HepG2 (cell line): ENCODE data around the gene GNA14. TPM values are rescaled to one million over a fixed set of nuclear protein-coding genes. Genes with fewer than 3 reads are reported as not detected.

Experiments used
- ATAC-seq: fragments of 200-7000 bp; cut with Tn5 transposase; 3 replicates; pipeline ENCODE4 v1.9.1; 2020; ENCODE audit warnings: mild to moderate bottlenecking, moderate library complexity
- BruUV-seq: library from RNA; stranded (reverse); fragments of 400-500 nt; replicated peaks from 2 replicates; lab custom pipeline; 2021; lab: Mats Ljungman, UMichigan
- CTCF ChIA-PET: fragments of 300-600 bp; formaldehyde crosslinking; extraction: SDS; loops from one replicate; lab custom pipeline; 2021; ENCODE audit warnings: low total read pairs, inconsistent platforms, low intra/inter-chr PET ratio; lab: Yijun Ruan, JAX
- POLR2A ChIA-PET: fragments of 350-600 bp; sonication (Branson Sonifier 250); formaldehyde crosslinking; loops from one replicate; lab custom pipeline; 2020; ENCODE audit warnings: antibody characterized with exemption, inconsistent platforms; lab: Yijun Ruan, JAX
- DNase-seq: peaks from one replicate; pipeline ENCODE4 v3.0.0-alpha.2; 2015; ENCODE audit warnings: low spot score
- FAIRE-seq: peaks from 3 replicates; lab custom pipeline; 2011; peaks lifted over from hg19 to GRCh38; lab: Jason Lieb, UNC
- H2AFZ ChIP-seq: one replicate; pipeline ENCODE4 v1.6.1; 2011; ENCODE audit warnings: low read length, inconsistent platforms
- H3K27ac ChIP-seq: fragments of 300-600 bp; 3 replicates; pipeline ENCODE4 v1.8.0; 2011; ENCODE audit warnings: mixed run types, mild to moderate bottlenecking, mixed read lengths, low read length, inconsistent platforms; ENCODE audit not compliant: insufficient read depth; ENCODE audit errors: extremely low read length
- H3K27me3 ChIP-seq, 2 experiments: fragments of 200-600 bp in 1 of 2; 2 replicates in 1 of 2; 3 replicates in 1 of 2; pipeline versions ENCODE4 v1.6.0 to v1.8.0; 2011; ENCODE audit warnings: low read length in 2 of 2, mild to moderate bottlenecking in 2 of 2, moderate library complexity in 2 of 2, inconsistent platforms in 1 of 2; ENCODE audit not compliant: insufficient read depth in 2 of 2, control insufficient read depth in 1 of 2
- H3K36me3 ChIP-seq, 2 experiments: fragments of 200-600 bp in 1 of 2; replicated peaks in 1 of 2; 2 replicates in 1 of 2; 3 replicates in 1 of 2; pipeline versions ENCODE4 v1.5.1 to v1.8.0; 2011; ENCODE audit warnings: low read length in 2 of 2, inconsistent platforms in 1 of 2; ENCODE audit not compliant: insufficient read depth in 2 of 2, control insufficient read depth in 1 of 2
- H3K4me1 ChIP-seq: 2 replicates; pipeline ENCODE4 v1.5.1; 2012; ENCODE audit warnings: low read length, inconsistent platforms; ENCODE audit not compliant: insufficient read depth
- H3K4me2 ChIP-seq: 2 replicates; pipeline ENCODE4 v1.6.0; 2011; ENCODE audit warnings: low read depth, low read length, inconsistent platforms
- H3K4me3 ChIP-seq, 3 experiments: fragments of 200-600 bp in 1 of 3; sonication (generic), shearing (Covaris generic) in 1 of 3; replicated peaks in 1 of 3; 2 replicates each; pipeline ENCODE4 v1.5.1; 2011 to 2016; ENCODE audit warnings: low read length in 3 of 3, inconsistent platforms in 2 of 3, low read depth in 2 of 3, mild to moderate bottlenecking in 2 of 3, control low read depth in 1 of 3, mixed read lengths in 1 of 3; ENCODE audit not compliant: insufficient read depth in 1 of 3
- H3K79me2 ChIP-seq: one replicate; pipeline ENCODE4 v1.6.1; 2011; ENCODE audit warnings: low read length, inconsistent platforms; ENCODE audit not compliant: insufficient read depth
- H3K9ac ChIP-seq: 2 replicates; pipeline ENCODE4 v1.6.0; 2011; ENCODE audit warnings: mild to moderate bottlenecking, low read depth, low read length, inconsistent platforms; ENCODE audit not compliant: insufficient read depth
- H3K9me3 ChIP-seq: 2 replicates; pipeline ENCODE4 v1.5.1; 2012; ENCODE audit warnings: mild to moderate bottlenecking, low read length
- H4K20me1 ChIP-seq: 2 replicates; pipeline ENCODE4 v1.6.0; 2011; ENCODE audit warnings: inconsistent platforms, mild to moderate bottlenecking, low read length, moderate library complexity; ENCODE audit not compliant: insufficient read depth
- HNF4G ChIP-seq, 2 experiments: sonication (generic) in 1 of 2; formaldehyde crosslinking in 1 of 2; IDR thresholded peaks; 2 replicates each; pipeline versions ENCODE4 v1.4.0 to v1.6.1; 2011 to 2020; ENCODE audit warnings: borderline replicate concordance in 2 of 2, low read depth in 2 of 2, mild to moderate bottlenecking in 2 of 2, low read length in 1 of 2, missing genetic modification reagents in 1 of 2, moderate library complexity in 1 of 2
- NFYB ChIP-seq: sonication (generic); formaldehyde crosslinking; IDR thresholded peaks from 2 replicates; pipeline ENCODE4 v1.4.0; 2020; ENCODE audit warnings: missing genetic modification reagents
- NFYC ChIP-seq: IDR thresholded peaks from 2 replicates; pipeline ENCODE4 v1.6.1; 2016; ENCODE audit warnings: missing genetic modification reagents, missing compliant biosample characterization
- SMC3 ChIP-seq: IDR thresholded peaks from 2 replicates; pipeline ENCODE4 v1.6.1; 2011; ENCODE audit warnings: low read length, improper control_type of control experiment
- SNAPC2 ChIP-seq: sonication (generic); formaldehyde crosslinking; IDR thresholded peaks from 2 replicates; pipeline ENCODE4 v1.8.1; 2022; ENCODE audit warnings: mild to moderate bottlenecking, missing genetic modification reagents
- ZNF121 ChIP-seq: sonication (generic); formaldehyde crosslinking; IDR thresholded peaks from 2 replicates; pipeline ENCODE4 v1.5.0; 2020; ENCODE audit warnings: mild to moderate bottlenecking, missing genetic modification reagents
- ZNF143 ChIP-seq: sonication (generic); formaldehyde crosslinking; IDR thresholded peaks from 2 replicates; pipeline ENCODE4 v1.4.0; 2020; ENCODE audit warnings: missing genetic modification reagents
- WGBS: methylation state at CpG from one replicate; pipeline ENCODE4 v1.1.6; 2017; ENCODE audit warnings: low lambda C conversion rate; 5-methylcytosine and 5-hydroxymethylcytosine counted together
- in situ Hi-C: cut with HindIII; loops from 2 replicates; pipeline ENCODE4 v1.10.0; 2017; ENCODE audit warnings: low pct_unique_long_range_greater_than_20kb; ENCODE audit not compliant: extremely low pct_ligation_motif_present
- intact Hi-C: fragments of 100-400 bp; cut with micrococcal nuclease; formaldehyde crosslinking; loops from one replicate; pipeline ENCODE4 v1.10.0; 2022; ENCODE audit not compliant: unreplicated experiment
- polyA plus RNA-seq, 8 experiments: library from polyadenylated mRNA; depleted of rRNA in 3 of 8; stranded (reverse) in 7 of 8; unstranded in 1 of 8; fragments of >200 nt; fragmentation: Illumina TruSeq in 4 of 8; extraction: Trizol in 4 of 8; gene quantifications; 2 replicates each; pipeline versions ENCODE4 v1.2.1 to v1.2.3, GENCODE V29; 2011 to 2016; ENCODE audit warnings: low read depth in 4 of 8, missing spikeins in 1 of 8, mixed read lengths in 1 of 8; ENCODE audit not compliant: insufficient read depth in 1 of 8
- total RNA-seq, 5 experiments: library from RNA; depleted of rRNA; stranded (reverse); fragments of >200 nt; fragmentation: Illumina TruSeq; extraction: Trizol; gene quantifications; 2 replicates each; pipeline ENCODE4 v1.2.3, GENCODE V29; 2016; ENCODE audit warnings: low read depth in 1 of 5
- TF ChIP-seq, protein P1 (sequence below): IDR thresholded peaks from 2 replicates; pipeline ENCODE4 v1.6.1; 2016; ENCODE audit warnings: control low read depth
- TF ChIP-seq, protein P2 (sequence below): sonication (generic); formaldehyde crosslinking; IDR thresholded peaks from 2 replicates; pipeline ENCODE4 v1.4.0; 2020; ENCODE audit warnings: missing genetic modification reagents
- TF ChIP-seq, protein P3 (sequence below), 2 experiments: sonication (generic) in 1 of 2; formaldehyde crosslinking in 1 of 2; IDR thresholded peaks; 2 replicates each; pipeline versions ENCODE4 v1.5.1 to v1.6.1; 2011 to 2020; ENCODE audit warnings: borderline replicate concordance in 1 of 2, low read depth in 1 of 2, low read length in 1 of 2, mild to moderate bottlenecking in 1 of 2, missing genetic modification reagents in 1 of 2, moderate library complexity in 1 of 2

Gene GNA14
- total and polyA plus RNA-seq, 2 of the 13 experiments (the other 11 are each of a cell fraction or from before 2014, with no cell fraction given): not detected

DNA sequence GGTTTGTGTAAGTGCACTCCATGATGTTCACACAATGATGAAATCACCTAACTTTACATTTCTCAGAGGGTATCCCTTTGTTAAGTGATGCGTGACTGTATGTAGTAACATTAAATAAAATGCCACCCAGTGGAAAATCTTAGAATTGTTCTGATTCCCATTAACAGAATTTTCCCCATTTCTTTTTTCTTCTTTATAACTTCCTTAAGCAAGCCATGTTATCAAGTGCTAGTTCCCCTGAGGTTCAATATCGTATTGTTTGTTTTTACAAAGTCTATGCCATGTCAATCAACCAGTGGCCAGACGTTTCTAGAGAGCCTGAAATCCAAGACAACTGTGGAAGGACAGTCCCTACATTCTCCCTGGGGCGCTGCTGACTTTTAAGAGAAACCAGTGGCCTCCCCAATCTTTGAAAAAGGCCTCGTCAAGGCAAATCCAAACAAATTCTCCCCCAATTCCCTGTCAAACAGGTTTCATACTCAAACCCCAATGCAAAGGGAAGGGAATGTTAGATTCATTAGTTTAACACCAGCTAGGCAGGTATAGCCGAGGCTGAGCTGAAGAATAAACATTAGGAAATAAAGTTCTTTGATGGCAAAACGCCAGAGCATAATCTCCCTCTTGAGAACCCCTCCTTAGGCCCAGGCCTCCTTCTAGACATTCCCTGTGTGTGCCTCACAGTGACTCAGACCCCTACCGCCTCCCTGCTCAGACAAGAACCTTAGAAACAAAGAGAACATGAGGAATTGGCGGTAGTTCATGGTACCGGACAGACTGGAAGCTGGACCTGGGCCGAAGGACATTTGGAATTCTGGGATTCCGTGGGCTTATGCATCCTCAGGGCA lies 198.7 kb downstream of the GNA14 start:
- no TSS peak for BruUV-seq
- ChIA-PET CTCF (interaction anchor here (1.3 kb wide), 1 partner anchor 16 kb away, joined by 3 read pairs; no protein-coding TSS in a partner anchor), POLR2A (no interaction called here)
- Histone ChIP-seq H3K4me3 (no peak overlapping the region), H3K9me3 (peaks cover 5% of the 10 kb centered on the region; the same call in 1 of the 2 replicates), H3K79me2 (no peaks in the 10 kb centered on the region), H2AFZ (no peak overlapping the region), H3K27ac (no peak overlapping the region), H4K20me1 (no peaks in the 10 kb centered on the region), H3K36me3 (no peaks in the 10 kb centered on the region), H3K4me1 (no peaks in the 10 kb centered on the region), H3K9ac (no peak overlapping the region), H3K4me2 (no peak overlapping the region), H3K27me3 (peaks cover 0 to 42% of the 10 kb centered on the region in 2 experiments; a peak in 3 of 5 replicates)
- WGBS: 17% methylated on average over 12 of the region's 12 CpGs
- FAIRE-seq (no peak), ATAC-seq (no peak), DNase-seq (no peak)
- no peak for TF ChIP-seq ZNF121 (CRISPR knock-in tag)
- TF ChIP-seq, protein P1, sequence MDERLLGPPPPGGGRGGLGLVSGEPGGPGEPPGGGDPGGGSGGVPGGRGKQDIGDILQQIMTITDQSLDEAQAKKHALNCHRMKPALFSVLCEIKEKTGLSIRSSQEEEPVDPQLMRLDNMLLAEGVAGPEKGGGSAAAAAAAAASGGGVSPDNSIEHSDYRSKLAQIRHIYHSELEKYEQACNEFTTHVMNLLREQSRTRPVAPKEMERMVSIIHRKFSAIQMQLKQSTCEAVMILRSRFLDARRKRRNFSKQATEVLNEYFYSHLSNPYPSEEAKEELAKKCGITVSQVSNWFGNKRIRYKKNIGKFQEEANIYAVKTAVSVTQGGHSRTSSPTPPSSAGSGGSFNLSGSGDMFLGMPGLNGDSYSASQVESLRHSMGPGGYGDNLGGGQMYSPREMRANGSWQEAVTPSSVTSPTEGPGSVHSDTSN (CRISPR knock-in tag): peak; percentile 38; the same call in 1 of the 2 replicates
- TF ChIP-seq SMC3: no peak
- in situ Hi-C loops (loop anchor here (10.0 to 25.0 kb wide), 2 partner anchors 305 to 663 kb away; no protein-coding TSS in a partner anchor), intact Hi-C loops (no loop called here)

DNA sequence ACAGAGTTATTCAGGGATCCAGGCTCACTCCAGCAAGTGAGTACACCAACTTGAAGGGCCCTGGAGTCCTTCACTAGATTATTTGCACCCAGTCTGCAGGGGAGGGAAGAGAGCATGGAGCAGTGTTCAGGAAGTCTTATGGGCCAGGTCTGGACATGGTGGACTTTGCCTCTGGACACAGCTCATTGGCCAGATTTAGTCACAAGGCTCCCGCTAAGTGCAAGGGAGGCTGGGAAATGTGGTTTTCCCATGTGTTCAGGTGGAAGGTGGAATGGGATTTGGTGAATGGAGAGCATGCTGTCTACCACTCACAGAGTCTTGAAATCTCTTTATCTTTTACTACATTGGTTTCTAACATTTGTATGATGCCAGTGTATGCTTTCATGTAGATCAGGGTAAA lies 200.5 kb downstream of the GNA14 start:
- ATAC-seq: no peak
- TF ChIP-seq HNF4G (IDR thresholded peaks at IDR 0.05; ENCODE audit: borderline replicate concordance, low read depth, low read length) (peak; percentile 4; the same call in 1 of the 2 replicates), HNF4G (CRISPR knock-in tag; IDR thresholded peaks at IDR 0.05; ENCODE audit: borderline replicate concordance, low read depth) (no peak), NFYB (CRISPR knock-in tag) (peak; percentile 50; the same call in 1 of the 2 replicates), NFYC (peak; percentile 72), ZNF143 (peak; percentile 83), SNAPC2 (CRISPR knock-in tag) (no peak)
- TF ChIP-seq, protein P2, sequence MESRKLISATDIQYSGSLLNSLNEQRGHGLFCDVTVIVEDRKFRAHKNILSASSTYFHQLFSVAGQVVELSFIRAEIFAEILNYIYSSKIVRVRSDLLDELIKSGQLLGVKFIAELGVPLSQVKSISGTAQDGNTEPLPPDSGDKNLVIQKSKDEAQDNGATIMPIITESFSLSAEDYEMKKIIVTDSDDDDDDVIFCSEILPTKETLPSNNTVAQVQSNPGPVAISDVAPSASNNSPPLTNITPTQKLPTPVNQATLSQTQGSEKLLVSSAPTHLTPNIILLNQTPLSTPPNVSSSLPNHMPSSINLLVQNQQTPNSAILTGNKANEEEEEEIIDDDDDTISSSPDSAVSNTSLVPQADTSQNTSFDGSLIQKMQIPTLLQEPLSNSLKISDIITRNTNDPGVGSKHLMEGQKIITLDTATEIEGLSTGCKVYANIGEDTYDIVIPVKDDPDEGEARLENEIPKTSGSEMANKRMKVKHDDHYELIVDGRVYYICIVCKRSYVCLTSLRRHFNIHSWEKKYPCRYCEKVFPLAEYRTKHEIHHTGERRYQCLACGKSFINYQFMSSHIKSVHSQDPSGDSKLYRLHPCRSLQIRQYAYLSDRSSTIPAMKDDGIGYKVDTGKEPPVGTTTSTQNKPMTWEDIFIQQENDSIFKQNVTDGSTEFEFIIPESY (CRISPR knock-in tag): peak; percentile 81
- TF ChIP-seq, protein P3, sequence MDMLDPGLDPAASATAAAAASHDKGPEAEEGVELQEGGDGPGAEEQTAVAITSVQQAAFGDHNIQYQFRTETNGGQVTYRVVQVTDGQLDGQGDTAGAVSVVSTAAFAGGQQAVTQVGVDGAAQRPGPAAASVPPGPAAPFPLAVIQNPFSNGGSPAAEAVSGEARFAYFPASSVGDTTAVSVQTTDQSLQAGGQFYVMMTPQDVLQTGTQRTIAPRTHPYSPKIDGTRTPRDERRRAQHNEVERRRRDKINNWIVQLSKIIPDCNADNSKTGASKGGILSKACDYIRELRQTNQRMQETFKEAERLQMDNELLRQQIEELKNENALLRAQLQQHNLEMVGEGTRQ (IDR thresholded peaks at IDR 0.05; ENCODE audit: low read depth, low read length): no peak
- TF ChIP-seq, protein P3 (CRISPR knock-in tag; IDR thresholded peaks at IDR 0.05; ENCODE audit: borderline replicate concordance): peak; percentile 48; the same call in 1 of the 2 replicates

More for the DNA sequence above, 200.5 kb downstream of the GNA14 start:
- H3K4me3 ChIP-seq: no peak overlapping the region
- CTCF ChIA-PET: no interaction called here
- H2AFZ ChIP-seq: no peak overlapping the region
- no peak overlapping the region for H3K9ac ChIP-seq
- no peaks in the 10 kb centered on the region for H4K20me1 ChIP-seq
- H3K4me2 ChIP-seq: no peak overlapping the region
- no peak overlapping the region for H3K27ac ChIP-seq
- intact Hi-C loops: no loop called here
- peaks cover 5% of the 10 kb centered on the region; the same call in 1 of the 2 replicates for H3K9me3 ChIP-seq
- H3K79me2 ChIP-seq: no peaks in the 10 kb centered on the region
- peaks cover 0 to 41% of the 10 kb centered on the region in 2 experiments; a peak in 3 of 5 replicates for H3K27me3 ChIP-seq
- no peaks in the 10 kb centered on the region for H3K4me1 ChIP-seq
- FAIRE-seq (no peak), DNase-seq (no peak)
- in situ Hi-C loops: no loop called here
- no peaks in the 10 kb centered on the region for H3K36me3 ChIP-seq
- POLR2A ChIA-PET: no interaction called here
- WGBS: 50% methylated on average over 1 of the region's 1 CpG
- no TSS peak for BruUV-seq
